ENCODE results near the gene PAFAH1B1.

GRCh38 chr17:2594722-2595599 lies 1.5 kb downstream of the PAFAH1B1 start:
- no peak for TF ChIP-seq CTCF (IDR thresholded peaks at IDR 0.05)
- no peak for TF ChIP-seq EZH2 (IDR thresholded peaks at IDR 0.05; ENCODE audit: borderline replicate concordance, insufficient read depth, low read depth, low read length, poor library complexity, severe bottlenecking)

Data from B cell (primary cell).